ENCODE results near the gene KRTAP10-7. TPM values are rescaled to one million over a fixed set of nuclear protein-coding genes. Genes with fewer than 3 reads are reported as not detected.

Gene KRTAP10-7
- total and polyA plus RNA-seq, 2 experiments from 2014 or later: not detected

DNA sequence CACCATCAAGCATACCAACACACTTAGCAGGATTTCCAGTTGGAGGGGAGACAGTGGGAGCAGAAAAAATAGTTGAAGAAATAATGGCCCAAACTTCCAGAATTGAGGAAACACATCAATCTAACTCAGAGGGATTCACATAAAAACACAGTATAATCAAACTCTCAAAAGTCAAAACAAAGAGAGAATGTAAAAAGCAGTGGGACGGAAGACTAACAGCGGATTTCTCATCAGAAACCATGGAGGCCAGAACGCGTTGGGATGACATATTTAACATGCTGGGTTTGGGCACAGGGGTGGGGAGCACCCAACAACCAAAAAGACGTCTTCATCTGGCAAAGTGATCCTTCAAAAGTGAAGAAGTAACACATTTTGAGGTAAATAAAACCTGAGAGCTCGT lies 19.5 kb downstream of the KRTAP10-7 start:
- no peak overlapping the region for H3K27ac ChIP-seq (ENCODE audit: low read depth)
- H3K4me1 ChIP-seq (ENCODE audit: insufficient read depth): no peaks in the 10 kb centered on the region
- H3K27me3 ChIP-seq (ENCODE audit: insufficient read depth): no peaks in the 10 kb centered on the region
- H3K4me3 ChIP-seq: no peak overlapping the region
- DNase-seq (ENCODE audit: low spot score): no peak
- H3K79me2 ChIP-seq (replicated peaks; ENCODE audit: insufficient read depth): no peaks in the 10 kb centered on the region
- H3F3A ChIP-seq (replicated peaks; ENCODE audit: low read depth): no peaks in the 10 kb centered on the region
- H3K4me2 ChIP-seq: no peak overlapping the region
- no peak overlapping the region for H2AFZ ChIP-seq
- peaks cover 33% of the 10 kb centered on the region for H3K36me3 Mint-ChIP-seq (ENCODE audit: low read depth)
- H3K4me1 Mint-ChIP-seq: peaks cover 23% of the 10 kb centered on the region; the same call in 2 of the 3 replicates
- H3K4me3 Mint-ChIP-seq: no peak overlapping the region
- no peak for ATAC-seq
- H3K36me3 ChIP-seq (ENCODE audit: insufficient read depth): no peaks in the 10 kb centered on the region; the same call in 1 of the 2 replicates
- H3K9me3 Mint-ChIP-seq: peaks cover 52% of the 10 kb centered on the region
- H3K27ac Mint-ChIP-seq: no peak overlapping the region
- H3K27me3 Mint-ChIP-seq (ENCODE audit: insufficient read depth, low read depth, poor library complexity): peaks cover 3% of the 10 kb centered on the region
- TF ChIP-seq EZH2phosphoT487 (IDR thresholded peaks at IDR 0.05; ENCODE audit: unreplicated experiment) (no peak), CREB1 (CRISPR knock-in tag; IDR thresholded peaks at IDR 0.05; ENCODE audit: low read depth) (no peak), ZNF114 (CRISPR knock-in tag; IDR thresholded peaks at IDR 0.05) (no peak), ZNF331 (CRISPR knock-in tag; IDR thresholded peaks at IDR 0.05; ENCODE audit: low read depth) (no peak), JUNB (IDR thresholded peaks at IDR 0.05; ENCODE audit: unreplicated experiment) (no peak), EZH2 (IDR thresholded peaks at IDR 0.05; ENCODE audit: low read depth, unreplicated experiment) (no peak), NANOG (IDR thresholded peaks at IDR 0.05; ENCODE audit: borderline replicate concordance) (no peak), STAT1 (IDR thresholded peaks at IDR 0.05; ENCODE audit: unreplicated experiment) (no peak), POLR2AphosphoS5 (IDR thresholded peaks at IDR 0.05; ENCODE audit: low read depth) (no peak)
- TF ChIP-seq, protein P1, sequence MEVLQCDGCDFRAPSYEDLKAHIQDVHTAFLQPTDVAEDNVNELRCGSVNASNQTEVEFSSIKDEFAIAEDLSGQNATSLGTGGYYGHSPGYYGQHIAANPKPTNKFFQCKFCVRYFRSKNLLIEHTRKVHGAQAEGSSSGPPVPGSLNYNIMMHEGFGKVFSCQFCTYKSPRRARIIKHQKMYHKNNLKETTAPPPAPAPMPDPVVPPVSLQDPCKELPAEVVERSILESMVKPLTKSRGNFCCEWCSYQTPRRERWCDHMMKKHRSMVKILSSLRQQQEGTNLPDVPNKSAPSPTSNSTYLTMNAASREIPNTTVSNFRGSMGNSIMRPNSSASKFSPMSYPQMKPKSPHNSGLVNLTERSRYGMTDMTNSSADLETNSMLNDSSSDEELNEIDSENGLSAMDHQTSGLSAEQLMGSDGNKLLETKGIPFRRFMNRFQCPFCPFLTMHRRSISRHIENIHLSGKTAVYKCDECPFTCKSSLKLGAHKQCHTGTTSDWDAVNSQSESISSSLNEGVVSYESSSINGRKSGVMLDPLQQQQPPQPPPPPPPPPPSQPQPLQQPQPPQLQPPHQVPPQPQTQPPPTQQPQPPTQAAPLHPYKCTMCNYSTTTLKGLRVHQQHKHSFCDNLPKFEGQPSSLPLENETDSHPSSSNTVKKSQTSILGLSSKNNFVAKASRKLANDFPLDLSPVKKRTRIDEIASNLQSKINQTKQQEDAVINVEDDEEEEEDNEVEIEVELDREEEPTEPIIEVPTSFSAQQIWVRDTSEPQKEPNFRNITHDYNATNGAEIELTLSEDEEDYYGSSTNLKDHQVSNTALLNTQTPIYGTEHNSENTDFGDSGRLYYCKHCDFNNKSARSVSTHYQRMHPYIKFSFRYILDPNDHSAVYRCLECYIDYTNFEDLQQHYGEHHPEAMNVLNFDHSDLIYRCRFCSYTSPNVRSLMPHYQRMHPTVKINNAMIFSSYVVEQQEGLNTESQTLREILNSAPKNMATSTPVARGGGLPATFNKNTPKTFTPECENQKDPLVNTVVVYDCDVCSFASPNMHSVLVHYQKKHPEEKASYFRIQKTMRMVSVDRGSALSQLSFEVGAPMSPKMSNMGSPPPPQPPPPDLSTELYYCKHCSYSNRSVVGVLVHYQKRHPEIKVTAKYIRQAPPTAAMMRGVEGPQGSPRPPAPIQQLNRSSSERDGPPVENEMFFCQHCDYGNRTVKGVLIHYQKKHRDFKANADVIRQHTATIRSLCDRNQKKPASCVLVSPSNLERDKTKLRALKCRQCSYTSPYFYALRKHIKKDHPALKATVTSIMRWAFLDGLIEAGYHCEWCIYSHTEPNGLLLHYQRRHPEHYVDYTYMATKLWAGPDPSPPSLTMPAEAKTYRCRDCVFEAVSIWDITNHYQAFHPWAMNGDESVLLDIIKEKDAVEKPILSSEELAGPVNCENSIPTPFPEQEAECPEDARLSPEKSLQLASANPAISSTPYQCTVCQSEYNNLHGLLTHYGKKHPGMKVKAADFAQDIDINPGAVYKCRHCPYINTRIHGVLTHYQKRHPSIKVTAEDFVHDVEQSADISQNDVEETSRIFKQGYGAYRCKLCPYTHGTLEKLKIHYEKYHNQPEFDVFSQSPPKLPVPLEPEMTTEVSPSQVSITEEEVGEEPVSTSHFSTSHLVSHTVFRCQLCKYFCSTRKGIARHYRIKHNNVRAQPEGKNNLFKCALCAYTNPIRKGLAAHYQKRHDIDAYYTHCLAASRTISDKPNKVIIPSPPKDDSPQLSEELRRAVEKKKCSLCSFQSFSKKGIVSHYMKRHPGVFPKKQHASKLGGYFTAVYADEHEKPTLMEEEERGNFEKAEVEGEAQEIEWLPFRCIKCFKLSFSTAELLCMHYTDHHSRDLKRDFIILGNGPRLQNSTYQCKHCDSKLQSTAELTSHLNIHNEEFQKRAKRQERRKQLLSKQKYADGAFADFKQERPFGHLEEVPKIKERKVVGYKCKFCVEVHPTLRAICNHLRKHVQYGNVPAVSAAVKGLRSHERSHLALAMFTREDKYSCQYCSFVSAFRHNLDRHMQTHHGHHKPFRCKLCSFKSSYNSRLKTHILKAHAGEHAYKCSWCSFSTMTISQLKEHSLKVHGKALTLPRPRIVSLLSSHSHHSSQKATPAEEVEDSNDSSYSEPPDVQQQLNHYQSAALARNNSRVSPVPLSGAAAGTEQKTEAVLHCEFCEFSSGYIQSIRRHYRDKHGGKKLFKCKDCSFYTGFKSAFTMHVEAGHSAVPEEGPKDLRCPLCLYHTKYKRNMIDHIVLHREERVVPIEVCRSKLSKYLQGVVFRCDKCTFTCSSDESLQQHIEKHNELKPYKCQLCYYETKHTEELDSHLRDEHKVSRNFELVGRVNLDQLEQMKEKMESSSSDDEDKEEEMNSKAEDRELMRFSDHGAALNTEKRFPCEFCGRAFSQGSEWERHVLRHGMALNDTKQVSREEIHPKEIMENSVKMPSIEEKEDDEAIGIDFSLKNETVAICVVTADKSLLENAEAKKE (CRISPR knock-in tag; IDR thresholded peaks at IDR 0.05): no peak
- TF ChIP-seq, protein P2, sequence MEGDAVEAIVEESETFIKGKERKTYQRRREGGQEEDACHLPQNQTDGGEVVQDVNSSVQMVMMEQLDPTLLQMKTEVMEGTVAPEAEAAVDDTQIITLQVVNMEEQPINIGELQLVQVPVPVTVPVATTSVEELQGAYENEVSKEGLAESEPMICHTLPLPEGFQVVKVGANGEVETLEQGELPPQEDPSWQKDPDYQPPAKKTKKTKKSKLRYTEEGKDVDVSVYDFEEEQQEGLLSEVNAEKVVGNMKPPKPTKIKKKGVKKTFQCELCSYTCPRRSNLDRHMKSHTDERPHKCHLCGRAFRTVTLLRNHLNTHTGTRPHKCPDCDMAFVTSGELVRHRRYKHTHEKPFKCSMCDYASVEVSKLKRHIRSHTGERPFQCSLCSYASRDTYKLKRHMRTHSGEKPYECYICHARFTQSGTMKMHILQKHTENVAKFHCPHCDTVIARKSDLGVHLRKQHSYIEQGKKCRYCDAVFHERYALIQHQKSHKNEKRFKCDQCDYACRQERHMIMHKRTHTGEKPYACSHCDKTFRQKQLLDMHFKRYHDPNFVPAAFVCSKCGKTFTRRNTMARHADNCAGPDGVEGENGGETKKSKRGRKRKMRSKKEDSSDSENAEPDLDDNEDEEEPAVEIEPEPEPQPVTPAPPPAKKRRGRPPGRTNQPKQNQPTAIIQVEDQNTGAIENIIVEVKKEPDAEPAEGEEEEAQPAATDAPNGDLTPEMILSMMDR (conservative IDR thresholded peaks at IDR 0.05; ENCODE audit: low read depth in 2 of 2): no peak
- TF ChIP-seq, protein P3, sequence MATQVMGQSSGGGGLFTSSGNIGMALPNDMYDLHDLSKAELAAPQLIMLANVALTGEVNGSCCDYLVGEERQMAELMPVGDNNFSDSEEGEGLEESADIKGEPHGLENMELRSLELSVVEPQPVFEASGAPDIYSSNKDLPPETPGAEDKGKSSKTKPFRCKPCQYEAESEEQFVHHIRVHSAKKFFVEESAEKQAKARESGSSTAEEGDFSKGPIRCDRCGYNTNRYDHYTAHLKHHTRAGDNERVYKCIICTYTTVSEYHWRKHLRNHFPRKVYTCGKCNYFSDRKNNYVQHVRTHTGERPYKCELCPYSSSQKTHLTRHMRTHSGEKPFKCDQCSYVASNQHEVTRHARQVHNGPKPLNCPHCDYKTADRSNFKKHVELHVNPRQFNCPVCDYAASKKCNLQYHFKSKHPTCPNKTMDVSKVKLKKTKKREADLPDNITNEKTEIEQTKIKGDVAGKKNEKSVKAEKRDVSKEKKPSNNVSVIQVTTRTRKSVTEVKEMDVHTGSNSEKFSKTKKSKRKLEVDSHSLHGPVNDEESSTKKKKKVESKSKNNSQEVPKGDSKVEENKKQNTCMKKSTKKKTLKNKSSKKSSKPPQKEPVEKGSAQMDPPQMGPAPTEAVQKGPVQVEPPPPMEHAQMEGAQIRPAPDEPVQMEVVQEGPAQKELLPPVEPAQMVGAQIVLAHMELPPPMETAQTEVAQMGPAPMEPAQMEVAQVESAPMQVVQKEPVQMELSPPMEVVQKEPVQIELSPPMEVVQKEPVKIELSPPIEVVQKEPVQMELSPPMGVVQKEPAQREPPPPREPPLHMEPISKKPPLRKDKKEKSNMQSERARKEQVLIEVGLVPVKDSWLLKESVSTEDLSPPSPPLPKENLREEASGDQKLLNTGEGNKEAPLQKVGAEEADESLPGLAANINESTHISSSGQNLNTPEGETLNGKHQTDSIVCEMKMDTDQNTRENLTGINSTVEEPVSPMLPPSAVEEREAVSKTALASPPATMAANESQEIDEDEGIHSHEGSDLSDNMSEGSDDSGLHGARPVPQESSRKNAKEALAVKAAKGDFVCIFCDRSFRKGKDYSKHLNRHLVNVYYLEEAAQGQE (IDR thresholded peaks at IDR 0.05; ENCODE audit: unreplicated experiment): no peak
- TF ChIP-seq, protein P4, sequence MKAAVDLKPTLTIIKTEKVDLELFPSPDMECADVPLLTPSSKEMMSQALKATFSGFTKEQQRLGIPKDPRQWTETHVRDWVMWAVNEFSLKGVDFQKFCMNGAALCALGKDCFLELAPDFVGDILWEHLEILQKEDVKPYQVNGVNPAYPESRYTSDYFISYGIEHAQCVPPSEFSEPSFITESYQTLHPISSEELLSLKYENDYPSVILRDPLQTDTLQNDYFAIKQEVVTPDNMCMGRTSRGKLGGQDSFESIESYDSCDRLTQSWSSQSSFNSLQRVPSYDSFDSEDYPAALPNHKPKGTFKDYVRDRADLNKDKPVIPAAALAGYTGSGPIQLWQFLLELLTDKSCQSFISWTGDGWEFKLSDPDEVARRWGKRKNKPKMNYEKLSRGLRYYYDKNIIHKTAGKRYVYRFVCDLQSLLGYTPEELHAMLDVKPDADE (IDR thresholded peaks at IDR 0.05): no peak
- H4K20me1 ChIP-seq (replicated peaks; ENCODE audit: insufficient read depth): no peaks in the 10 kb centered on the region
- H3K9me2 ChIP-seq (ENCODE audit: insufficient read depth): no peaks in the 10 kb centered on the region
